GM10266 (cell line): ENCODE data around the gene GRAMD1C.

Experiments used
- DNase-seq: peaks from one replicate; pipeline ENCODE4 v3.0.0; 2012; ENCODE audit errors: extremely low spot score
- CTCF ChIP-seq: IDR thresholded peaks from 2 replicates; pipeline ENCODE4 v1.5.1; 2012; ENCODE audit warnings: mild to moderate bottlenecking, low read depth; ENCODE audit not compliant: control insufficient read depth, insufficient read depth; ENCODE audit errors: missing control alignments

GRAMD1C gene

GRCh38 chr3:113867506-113867905 lies 28.9 kb downstream of the GRAMD1C start:
- DNase-seq: no peak
- TF ChIP-seq CTCF: no peak

GRCh38 chr3:113873293-113873692 lies 34.7 kb downstream of the GRAMD1C start:
- no peak for DNase-seq
- TF ChIP-seq CTCF: no peak

- DNase-seq: no peak
- no peak for TF ChIP-seq CTCF
Measured at GRCh38 chr3:113873814-113874526, 35.4 kb downstream of the GRAMD1C start.

- no peak for DNase-seq
- no peak for TF ChIP-seq CTCF
Measured at GRCh38 chr3:113878403-113878802, 39.8 kb downstream of the GRAMD1C start.

DNA sequence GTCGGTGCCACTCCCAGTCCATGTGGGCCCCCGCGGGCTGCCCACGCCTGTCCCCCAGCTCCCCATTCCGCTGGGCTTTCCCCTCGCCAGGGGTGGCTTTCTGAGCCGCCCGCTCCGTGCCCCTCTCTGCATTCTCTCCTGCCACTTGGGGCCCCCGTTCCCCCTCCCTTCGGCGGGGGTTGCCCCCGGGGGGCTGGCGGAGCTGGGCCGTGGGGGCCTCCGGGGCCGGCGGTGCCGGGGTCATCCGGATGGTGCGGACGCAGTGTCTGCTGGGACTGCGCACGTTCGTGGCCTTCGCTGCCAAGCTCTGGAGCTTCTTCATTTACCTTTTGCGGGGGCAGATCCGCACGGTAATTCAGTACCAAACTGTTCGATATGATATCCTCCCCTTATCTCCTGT lies 46.5 kb downstream of the GRAMD1C start:
- no peak for TF ChIP-seq CTCF

GRCh38 chr3:113890256-113890900 lies 51.8 kb downstream of the GRAMD1C start:
- no peak for TF ChIP-seq CTCF
- no peak for DNase-seq

More for the DNA sequence above, 46.5 kb downstream of the GRAMD1C start:
- no peak for DNase-seq

DNA sequence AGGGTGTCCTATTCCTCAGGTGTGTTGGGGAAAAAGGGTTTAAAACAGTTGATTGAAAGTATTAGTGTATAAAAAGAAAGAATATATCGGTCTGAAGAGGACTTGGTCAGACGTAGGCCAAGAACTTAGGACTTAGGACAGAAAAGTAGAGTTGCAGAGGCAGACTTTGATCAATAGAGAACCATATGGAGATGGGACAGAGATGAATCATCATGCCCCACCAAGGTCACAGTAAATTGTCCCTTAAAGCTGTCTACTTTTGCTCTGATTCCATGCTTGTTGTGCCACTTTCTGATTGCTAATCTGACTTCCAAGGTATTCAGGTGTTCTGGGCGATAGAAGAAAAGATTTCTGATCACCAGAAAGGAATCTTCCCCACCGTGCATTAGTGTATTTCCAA lies 56.3 kb downstream of the GRAMD1C start:
- TF ChIP-seq CTCF: no peak
- DNase-seq: no peak
